HG03460 (cell line): Measurements from ENCODE around the gene POMT1.
"Not testable (repeated sequence)": the region's sequence is repeated elsewhere in the genome, so short reads cannot be mapped to it uniquely, and the experiment has no call there.

ENCODE experiments used
- ATAC-seq: cut with Tn5 transposase; IDR thresholded peaks from one replicate; pipeline ENCODE4 v1.9.1; 2021; ENCODE audit not compliant: unreplicated experiment

POMT1 gene, protein sequence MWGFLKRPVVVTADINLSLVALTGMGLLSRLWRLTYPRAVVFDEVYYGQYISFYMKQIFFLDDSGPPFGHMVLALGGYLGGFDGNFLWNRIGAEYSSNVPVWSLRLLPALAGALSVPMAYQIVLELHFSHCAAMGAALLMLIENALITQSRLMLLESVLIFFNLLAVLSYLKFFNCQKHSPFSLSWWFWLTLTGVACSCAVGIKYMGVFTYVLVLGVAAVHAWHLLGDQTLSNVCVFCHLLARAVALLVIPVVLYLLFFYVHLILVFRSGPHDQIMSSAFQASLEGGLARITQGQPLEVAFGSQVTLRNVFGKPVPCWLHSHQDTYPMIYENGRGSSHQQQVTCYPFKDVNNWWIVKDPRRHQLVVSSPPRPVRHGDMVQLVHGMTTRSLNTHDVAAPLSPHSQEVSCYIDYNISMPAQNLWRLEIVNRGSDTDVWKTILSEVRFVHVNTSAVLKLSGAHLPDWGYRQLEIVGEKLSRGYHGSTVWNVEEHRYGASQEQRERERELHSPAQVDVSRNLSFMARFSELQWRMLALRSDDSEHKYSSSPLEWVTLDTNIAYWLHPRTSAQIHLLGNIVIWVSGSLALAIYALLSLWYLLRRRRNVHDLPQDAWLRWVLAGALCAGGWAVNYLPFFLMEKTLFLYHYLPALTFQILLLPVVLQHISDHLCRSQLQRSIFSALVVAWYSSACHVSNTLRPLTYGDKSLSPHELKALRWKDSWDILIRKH

DNA sequence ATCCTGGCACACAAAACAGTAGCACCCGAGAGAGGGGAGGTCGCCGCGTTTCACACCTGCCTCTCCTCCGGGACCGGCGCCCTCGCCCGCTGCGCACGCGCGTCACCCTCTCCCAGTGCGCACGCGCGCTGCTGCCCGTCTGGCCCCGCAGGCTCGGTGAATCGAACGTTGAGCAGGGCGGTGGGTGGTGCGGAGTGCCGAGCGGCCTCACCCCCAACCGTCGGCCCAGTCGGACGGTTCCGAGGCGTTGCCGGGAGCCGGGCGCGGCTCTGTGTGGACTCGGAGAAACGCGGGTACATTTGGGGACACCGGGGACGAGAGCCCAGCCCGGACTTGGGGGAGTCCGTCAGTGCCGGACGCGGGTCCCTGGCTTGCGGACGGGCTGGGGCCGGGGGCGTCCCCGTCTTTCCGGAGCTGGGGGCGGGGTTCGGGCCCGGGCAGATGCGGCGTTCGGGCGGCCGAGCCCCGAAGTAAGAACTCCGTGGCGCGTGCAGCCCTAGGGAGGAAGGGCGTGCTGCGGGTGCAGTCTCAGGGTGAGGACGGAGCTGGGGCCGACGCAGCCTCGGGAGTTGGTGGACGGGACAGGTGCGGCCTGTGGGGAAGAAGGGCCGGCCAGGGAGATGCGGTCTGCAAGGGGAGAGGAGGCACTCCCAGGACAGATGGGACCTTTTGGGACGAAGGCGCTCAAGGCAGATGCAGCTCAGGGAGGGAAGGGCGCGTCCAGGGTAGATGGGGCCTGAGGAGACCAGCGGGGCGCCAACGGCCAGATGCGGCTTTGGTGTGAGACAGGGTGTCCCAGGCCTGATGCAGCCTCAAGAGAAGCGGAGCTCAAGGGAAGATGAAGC lies at the start of gene POMT1:
POMT1 (plus strand) TSS at position 138 of the 845 bp plus-strand sequence. CDS start 1,301 bp downstream, outside the sequence.
- peak; percentile 67 for ATAC-seq

- ATAC-seq = no peak
These were observed 48.7 kb upstream of the POMT1 start for GRCh38 chr9:131454028-131454427.

DNA sequence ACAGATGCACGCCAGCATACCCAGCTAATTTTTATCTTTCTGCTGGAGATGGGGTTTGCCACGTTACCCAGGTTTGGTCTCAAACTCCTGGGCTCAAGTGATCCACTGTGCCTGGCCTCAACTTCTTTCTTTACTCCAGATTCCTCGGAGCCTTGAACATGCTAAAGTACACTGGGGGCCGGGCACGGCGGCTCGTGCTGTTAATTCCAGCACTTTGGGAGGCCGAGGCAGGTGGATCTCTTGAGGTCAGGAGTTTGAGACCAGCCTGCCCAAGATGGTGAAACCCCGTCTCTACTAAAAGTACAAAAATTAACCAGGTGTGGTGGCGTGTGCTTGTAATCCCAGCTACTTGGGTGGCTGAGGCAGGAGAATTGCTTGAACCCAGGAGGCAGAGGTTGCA lies 47.1 kb upstream of the POMT1 start:
- not testable (repeated sequence) for ATAC-seq

DNA sequence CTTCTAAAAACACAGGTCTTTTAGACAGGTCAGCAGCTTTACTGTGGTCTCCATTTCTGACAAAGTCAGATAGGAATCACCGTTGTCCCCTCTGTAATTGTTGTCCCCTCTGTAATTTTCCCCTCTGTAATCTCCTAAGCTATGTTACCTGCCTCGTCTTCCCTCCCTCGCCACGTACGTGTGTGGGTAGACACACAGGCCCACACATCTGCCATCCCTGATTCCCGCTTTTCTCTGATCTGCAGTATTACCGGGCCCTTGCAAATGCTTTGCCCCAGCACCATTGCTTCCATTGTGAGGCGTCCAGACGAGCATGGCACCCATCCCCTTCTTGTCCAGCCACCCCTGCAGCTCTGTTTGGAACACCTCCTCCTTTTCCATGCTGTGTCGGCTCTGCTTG lies 45.0 kb upstream of the POMT1 start:
- no peak for ATAC-seq

- ATAC-seq = no peak
These were observed 43.7 kb upstream of the POMT1 start for GRCh38 chr9:131459056-131459455.

GRCh38 chr9:131461166-131461565 lies 41.6 kb upstream of the POMT1 start:
- no peak for ATAC-seq

- ATAC-seq = no peak
These were observed 38.2 kb upstream of the POMT1 start for GRCh38 chr9:131464354-131465000.

DNA sequence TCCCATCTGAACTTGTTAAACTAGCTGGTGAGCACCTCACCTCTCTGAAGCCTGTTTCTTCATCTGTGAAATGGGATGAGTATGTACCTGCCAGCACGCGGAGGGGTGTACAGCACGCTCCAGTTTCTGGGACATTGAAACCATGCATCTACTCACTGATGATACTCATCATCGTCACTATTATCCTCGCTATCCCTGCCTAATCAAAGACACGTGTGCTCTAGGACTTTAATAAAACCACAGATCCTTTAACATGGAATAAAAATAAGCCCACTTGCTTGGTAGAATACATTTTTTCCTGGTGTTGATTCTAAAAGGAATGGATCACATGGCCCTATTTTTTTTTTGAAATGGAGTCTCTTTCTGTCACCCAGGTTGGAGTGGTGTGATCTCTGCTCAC lies 37.3 kb upstream of the POMT1 start:
- no peak for ATAC-seq

DNA sequence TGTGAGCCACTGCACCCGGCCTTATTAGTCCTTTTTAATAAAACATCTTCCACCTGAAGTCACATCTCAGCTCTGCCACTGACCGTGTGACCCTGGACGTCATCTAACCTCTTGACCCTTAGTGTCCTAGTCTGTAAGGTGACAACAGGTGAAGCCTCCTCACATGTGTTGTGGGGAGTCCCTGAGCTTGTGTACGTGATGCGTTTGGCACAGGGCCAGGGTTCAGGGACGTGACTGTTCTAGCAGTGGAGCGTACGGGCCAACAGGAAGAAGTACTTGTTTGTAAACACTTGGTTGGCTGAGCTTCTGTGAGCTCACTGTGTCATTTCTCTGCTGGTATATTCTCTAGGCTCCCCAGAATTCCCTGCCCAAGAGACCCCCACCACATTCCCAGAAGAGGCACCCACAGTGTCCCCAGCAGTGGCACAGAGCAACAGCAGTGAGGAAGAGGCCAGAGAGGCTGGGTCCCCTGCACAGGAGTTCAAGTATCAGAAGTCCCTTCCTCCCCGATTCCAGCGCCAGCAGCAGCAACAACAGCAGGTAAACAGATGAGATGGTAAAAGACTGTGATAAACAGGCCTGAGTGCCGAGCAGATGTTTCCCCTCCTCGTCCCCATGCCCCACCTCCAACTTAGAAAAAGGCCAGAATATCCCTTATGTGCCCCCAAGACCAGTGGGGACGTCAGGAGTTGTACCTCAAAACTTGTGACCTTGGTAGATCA lies 35.3 kb upstream of the POMT1 start:
- no peak for ATAC-seq

DNA sequence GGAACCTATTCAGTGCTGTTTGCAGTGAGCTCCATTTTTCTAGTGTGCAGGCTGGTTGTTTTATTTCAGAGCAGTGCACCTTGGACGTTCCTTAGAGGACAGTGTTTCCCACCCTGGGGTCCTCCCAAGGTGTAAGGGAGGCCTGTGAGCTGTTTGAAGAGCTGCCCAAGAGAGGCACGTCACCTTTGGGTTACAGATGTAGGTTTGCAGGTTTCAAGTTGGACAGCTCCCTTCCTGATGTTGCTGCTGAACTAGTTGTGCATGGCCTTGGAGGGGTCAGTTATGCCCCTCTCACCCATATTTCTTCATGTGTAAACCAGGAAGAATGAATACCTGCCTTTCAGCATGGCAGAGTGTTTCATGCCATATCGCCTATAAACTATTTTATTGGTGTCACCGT lies 34.7 kb upstream of the POMT1 start:
- ATAC-seq = no peak

DNA sequence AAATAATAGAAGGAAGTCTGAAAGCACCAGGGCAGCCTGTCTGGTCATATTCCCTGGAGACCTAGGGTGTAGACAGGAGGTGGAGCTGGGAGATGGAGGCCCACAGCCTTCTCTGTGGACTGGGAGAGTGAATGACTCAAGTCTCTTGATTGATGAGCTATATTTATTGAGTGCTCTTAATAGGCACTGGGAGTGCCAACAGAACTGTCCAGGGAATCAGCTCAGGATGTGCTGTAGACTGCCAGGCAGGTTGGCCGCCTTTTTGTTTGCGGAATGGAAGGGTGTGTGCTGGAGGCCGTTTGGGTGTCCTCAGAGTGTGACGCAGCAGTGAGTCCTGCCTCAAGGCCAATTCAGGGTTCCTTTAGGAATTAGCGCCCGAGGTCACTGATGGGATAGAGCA lies 33.4 kb upstream of the POMT1 start:
- no peak for ATAC-seq

DNA sequence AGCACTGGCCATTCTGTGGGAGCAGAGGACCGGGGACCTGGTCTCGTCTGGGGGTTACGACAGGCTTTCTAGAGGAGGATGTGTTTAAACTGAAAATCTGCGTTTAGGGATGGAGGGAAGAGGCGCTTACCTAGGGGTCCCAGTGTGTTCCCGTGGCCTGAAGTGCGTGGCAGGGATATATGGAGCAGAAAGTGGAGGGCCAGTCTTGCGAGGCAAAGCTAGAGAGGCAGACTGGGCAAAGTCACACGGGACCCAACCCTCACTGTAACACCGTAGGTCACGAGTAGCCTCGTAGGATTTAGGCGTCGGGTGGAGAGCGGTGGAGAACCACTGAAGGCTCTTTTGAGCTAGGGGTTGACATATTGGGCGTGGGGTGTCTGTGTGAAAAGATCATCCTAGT lies 32.8 kb upstream of the POMT1 start:
- no peak for ATAC-seq

GRCh38 chr9:131470581-131470991 lies 32.1 kb upstream of the POMT1 start:
- ATAC-seq = no peak

DNA sequence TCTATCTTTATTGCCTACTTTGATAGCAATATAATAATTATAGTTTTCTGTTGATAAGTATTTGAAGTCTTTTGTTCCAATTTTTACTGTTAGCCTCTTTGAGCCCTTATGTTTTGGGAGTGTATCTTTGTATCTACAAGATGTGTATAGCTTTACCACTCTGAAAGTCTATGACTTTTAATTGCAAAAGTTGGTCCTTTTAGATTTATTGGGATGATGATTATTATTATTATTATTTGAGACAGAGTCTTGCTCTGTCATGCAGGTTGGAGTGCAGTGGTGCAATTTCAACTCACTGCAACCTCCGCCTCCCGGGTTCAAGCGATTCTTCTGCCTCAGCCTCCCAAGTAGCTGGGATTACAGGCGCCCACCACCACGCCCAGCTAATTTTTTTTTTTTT lies 30.6 kb upstream of the POMT1 start:
- not testable (repeated sequence) for ATAC-seq

DNA sequence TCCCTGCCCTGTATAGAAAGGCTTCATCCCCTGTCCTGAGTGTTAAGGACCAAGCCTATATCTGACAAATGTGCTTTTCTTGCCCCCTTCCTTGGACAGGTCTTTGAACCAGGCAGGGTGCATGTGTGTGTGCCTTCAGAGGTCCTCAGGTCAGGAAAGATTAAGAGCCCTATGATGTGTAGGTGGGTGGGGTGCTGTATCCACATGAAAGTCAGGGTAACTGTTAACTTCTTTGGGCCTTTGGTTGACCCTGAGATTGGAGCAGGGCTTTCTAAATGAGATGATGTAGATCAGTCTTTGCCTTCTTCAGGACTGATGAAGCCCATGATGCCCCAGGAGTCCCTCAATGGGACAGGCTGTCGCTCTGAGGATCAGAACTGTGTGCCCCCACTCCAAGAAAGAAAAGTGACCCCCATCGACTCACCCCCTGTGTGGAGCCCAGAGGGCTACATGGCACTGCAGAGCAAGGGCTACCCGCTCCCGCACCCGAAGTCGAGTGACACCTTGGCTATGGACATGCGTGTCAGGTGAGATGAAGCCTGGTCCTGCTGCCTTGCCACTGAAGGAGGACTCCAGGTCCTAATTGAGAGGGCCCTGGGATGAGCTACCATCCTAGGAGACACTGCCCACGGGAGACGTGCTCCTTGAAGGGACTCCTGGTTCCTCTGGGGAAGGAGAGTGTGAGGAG lies 29.4 kb upstream of the POMT1 start:
- ATAC-seq = no peak

- no peak for ATAC-seq
These were observed 28.8 kb upstream of the POMT1 start for GRCh38 chr9:131473891-131474290.

- no peak for ATAC-seq
These were observed 28.0 kb upstream of the POMT1 start for GRCh38 chr9:131474711-131475110.

- no peak for ATAC-seq
These were observed 27.4 kb upstream of the POMT1 start for GRCh38 chr9:131475111-131475955.
